Brain microvascular endothelial cell (primary cell): ENCODE data around the gene ZNF646.

Experiments used
- DNase-seq: peaks from one replicate; pipeline ENCODE4 v3.0.0-alpha.2; 2020
- H3K27ac ChIP-seq: fragments of 250-450 bp; sonication (Bioruptor Pico); 2 replicates; pipeline ENCODE4 v1.5.1; 2020; ENCODE audit warnings: mild to moderate bottlenecking, moderate library complexity
- H3K27me3 ChIP-seq: fragments of 250-450 bp; sonication (Bioruptor Pico); replicated peaks from 2 replicates; pipeline ENCODE4 v1.5.1; 2020; ENCODE audit warnings: mild to moderate bottlenecking
- H3K36me3 ChIP-seq: fragments of 250-450 bp; sonication (Bioruptor Pico); replicated peaks from 2 replicates; pipeline ENCODE4 v1.5.1; 2020; ENCODE audit warnings: mild to moderate bottlenecking
- H3K4me3 ChIP-seq: 2 replicates; pipeline ENCODE4 v1.5.1; 2011; ENCODE audit warnings: low read depth, mild to moderate bottlenecking, control low read depth, low read length, moderate library complexity
- CTCF ChIP-seq: IDR thresholded peaks from 2 replicates; pipeline ENCODE4 v1.5.1; 2011; ENCODE audit warnings: low read depth, mild to moderate bottlenecking, moderate library complexity, low read length, control low read depth, inconsistent platforms; ENCODE audit errors: missing control alignments
- in situ Hi-C: cut with HindIII; loops from 2 replicates; pipeline ENCODE4 v1.10.0; 2017; ENCODE audit warnings: low sequenced_read_pairs, low pct_ligation_motif_present

Gene ZNF646

GRCh38 chr16:31077024-31077423 lies 2.8 kb downstream of the ZNF646 start:
- no peak for TF ChIP-seq CTCF
- in situ Hi-C loops: no loop called here
- Histone ChIP-seq H3K36me3 (peaks cover 28% of the 10 kb centered on the region), H3K27ac (no peak overlapping the region), H3K27me3 (no peaks in the 10 kb centered on the region), H3K4me3 (no peak overlapping the region)
- no peak for DNase-seq

- H3K27me3 ChIP-seq: no peaks in the 10 kb centered on the region
- H3K4me3 ChIP-seq: no peak overlapping the region
- DNase-seq: no peak
- H3K27ac ChIP-seq: no peak overlapping the region
- peak; percentile 18 for TF ChIP-seq CTCF
- in situ Hi-C loops: no loop called here
- H3K36me3 ChIP-seq: peaks cover 28% of the 10 kb centered on the region
Observed at GRCh38 chr16:31077592-31078396, 3.6 kb downstream of the ZNF646 start.

- Histone ChIP-seq H3K36me3 (peaks cover 28% of the 10 kb centered on the region), H3K27me3 (no peaks in the 10 kb centered on the region), H3K27ac (no peak overlapping the region), H3K4me3 (no peak overlapping the region)
- no peak for TF ChIP-seq CTCF
- in situ Hi-C loops: no loop called here
- no peak for DNase-seq
Observed at GRCh38 chr16:31078597-31079341, 4.5 kb downstream of the ZNF646 start.

GRCh38 chr16:31079342-31079944 lies 5.2 kb downstream of the ZNF646 start:
- no peak for TF ChIP-seq CTCF
- peaks cover 28% of the 10 kb centered on the region for H3K36me3 ChIP-seq
- no peak overlapping the region for H3K27ac ChIP-seq
- in situ Hi-C loops: no loop called here
- DNase-seq: no peak
- no peaks in the 10 kb centered on the region for H3K27me3 ChIP-seq
- H3K4me3 ChIP-seq: no peak overlapping the region

- in situ Hi-C loops: no loop called here
- peaks cover 28% of the 10 kb centered on the region for H3K36me3 ChIP-seq
- no peak overlapping the region for H3K27ac ChIP-seq
Observed at GRCh38 chr16:31080035-31080629, 5.9 kb downstream of the ZNF646 start.

More at GRCh38 chr16:31080035-31080629, 5.9 kb downstream of the ZNF646 start:
- no peak for DNase-seq
- TF ChIP-seq CTCF: no peak
- Histone ChIP-seq H3K27me3 (no peaks in the 10 kb centered on the region), H3K4me3 (no peak overlapping the region)
